NCI-H446 (cell line): ENCODE measurements around the gene STON1.
A peak's percentile ranks its signal among the peaks of the same experiment; 100 is the strongest.

Source experiments
- DNase-seq, 2 experiments: peaks; one replicate each; lab custom pipeline; 2025; lab: John Stamatoyannopoulos, UW

Gene STON1

GRCh38 chr2:48620604-48621003 is 90.7 kb downstream of the STON1 start:
- DNase-seq = no peak

DNA sequence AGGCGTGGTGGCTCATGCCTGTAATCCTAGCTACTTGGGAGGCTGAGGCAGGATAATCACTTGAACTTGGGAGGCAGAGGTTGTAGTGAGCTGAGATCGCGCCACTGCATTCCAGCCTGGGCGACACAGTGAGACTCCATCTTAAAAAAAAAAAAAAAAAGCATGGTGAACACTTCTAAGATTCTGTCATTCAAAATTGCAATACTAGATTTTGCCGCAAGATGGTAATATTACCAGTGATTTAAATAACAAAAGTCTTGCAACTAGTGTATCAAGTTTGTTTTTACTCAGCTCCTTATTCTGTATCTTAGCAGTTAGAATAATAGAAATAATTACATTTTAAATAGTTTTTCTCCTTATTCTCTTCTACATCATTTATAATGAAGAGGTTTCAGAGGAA is 92.7 kb downstream of the STON1 start:
- peak in 1 of 2 experiments; percentile 6 for DNase-seq

GRCh38 chr2:48624696-48625095 is 94.7 kb downstream of the STON1 start:
- DNase-seq = no peak

DNA sequence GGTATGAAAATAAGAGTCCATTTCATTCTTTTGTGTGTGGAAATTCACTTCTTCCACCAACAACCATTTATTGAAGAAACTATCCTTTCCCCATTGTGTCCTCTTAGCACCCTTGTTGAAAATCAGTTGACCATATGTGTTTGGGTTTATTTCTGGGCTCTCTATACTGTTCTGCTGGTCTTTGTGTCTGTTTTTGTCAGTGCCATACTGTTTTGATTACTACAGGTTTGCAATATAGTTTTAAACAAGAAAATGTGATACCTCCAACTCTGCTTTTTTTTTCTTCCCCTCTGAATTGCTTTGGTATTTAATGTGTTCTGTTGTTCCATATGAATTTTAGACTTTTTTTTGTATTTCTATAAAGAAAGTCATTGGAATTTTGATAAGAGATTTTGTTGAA is 96.1 kb downstream of the STON1 start:
- no peak for DNase-seq

GRCh38 chr2:48633143-48633542 is 103.2 kb downstream of the STON1 start:
- no peak for DNase-seq

GRCh38 chr2:48635786-48636185 is 105.8 kb downstream of the STON1 start:
- DNase-seq = no peak

- no peak for DNase-seq
These were observed 108.3 kb downstream of the STON1 start for GRCh38 chr2:48638261-48638660.
